ENCODE results near the gene ATP10D.

ATP10D gene

DNA sequence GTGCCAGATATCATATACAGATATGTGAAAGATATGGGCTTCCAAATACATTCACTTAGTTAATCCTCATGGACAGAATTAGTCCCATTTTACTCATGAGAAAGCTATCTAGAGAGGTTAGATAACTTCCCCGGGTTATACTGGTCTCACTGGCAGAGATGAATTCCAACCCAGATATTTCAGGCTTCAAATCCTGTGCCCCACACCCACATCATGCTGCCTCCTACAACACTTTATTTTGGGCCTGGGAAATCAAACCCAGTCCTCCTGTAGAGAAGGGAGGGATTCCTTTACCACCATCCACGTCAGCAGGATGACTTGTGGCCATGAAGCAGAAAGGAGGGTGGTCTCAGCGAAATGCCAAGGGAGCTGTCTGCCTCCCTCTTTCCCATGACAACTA, 113.8 kb downstream of the ATP10D start:
- no peak for DNase-seq

GRCh38 chr4:47606482-47606881, 121.4 kb downstream of the ATP10D start:
- DNase-seq = no peak

DNA sequence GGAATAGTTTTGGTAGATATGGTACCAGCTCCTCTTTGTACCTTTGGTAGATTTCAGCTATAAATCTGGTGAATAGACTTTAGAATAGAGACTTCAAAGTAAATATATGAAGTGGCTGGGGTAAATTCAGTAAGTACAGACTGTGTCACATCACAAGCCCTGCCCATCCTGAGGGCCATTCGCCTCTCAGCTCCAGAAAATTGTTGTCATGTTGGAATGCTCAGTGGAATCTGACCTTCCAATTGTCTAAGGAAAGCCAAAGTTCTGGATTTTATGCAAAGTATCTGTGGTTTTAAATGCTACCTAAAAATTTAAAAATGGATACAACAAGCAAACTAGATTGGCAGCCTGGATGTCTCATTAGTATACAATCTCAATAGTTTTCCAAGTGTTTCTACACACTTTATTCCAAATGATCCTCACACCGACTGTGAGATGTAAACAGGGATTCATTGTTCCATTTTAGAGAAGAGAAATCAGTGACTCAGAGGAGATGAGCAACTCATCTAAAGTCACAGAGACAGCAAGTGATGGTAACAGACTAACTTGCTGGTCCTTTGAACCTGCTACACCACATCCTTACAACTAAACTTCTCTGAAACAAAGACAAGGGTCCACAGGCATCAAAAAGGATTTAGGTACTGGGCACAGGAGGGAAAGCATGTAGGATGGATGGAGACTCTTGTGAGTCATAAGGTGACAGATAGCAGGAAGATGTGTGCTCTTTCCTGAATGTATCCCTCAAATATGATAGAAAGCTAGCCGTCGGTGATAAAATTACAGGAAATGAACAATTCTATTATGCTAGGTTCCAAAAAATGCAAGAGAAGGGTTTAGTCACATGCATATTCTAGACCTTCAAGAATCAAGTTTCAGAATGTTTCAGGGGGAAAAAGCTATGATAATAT, 127.3 kb downstream of the ATP10D start:
- DNase-seq = no peak

DNA sequence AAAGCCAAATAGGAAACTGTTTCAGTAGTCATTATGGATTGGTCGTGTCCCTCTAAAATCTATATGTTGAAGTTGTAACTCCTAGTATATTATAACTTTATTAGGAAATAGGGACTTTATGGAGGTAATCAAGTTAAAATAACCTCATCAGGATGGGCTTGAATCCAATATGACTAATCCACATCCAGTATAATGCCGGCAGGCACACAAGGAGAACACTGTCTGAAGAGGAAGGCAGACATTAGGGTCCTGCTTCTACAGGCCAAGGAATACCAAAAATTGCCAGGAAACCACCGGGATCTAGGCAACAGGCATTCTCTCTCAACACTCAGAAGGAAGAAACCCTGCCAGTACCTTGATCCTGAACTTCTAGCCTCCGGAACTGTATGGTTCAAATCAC, 130.3 kb downstream of the ATP10D start:
- DNase-seq = no peak

DNA sequence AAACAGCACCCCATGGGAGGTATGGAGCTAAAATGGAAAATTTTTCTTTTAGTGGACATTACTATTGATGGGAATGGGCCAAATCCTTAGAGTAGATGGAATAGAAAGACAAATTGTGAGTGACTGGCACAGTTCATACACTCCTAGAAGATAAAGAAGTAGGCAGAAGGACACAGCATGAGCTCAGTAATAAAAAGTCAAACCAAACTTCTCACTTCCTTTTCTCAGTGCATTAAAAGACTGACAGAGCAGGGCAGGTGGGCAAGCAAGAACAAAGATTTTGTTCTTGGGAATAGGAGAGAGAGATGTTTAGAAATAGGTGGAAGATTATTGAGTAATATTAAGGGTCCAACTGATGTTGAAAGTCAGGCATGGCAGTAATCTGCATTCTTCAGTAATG, 132.5 kb downstream of the ATP10D start:
- DNase-seq = no peak

- DNase-seq = no peak
These were observed 134.6 kb downstream of the ATP10D start for GRCh38 chr4:47619691-47620090.

- no peak for DNase-seq
These were observed 136.1 kb downstream of the ATP10D start for GRCh38 chr4:47621181-47621580.

DNA sequence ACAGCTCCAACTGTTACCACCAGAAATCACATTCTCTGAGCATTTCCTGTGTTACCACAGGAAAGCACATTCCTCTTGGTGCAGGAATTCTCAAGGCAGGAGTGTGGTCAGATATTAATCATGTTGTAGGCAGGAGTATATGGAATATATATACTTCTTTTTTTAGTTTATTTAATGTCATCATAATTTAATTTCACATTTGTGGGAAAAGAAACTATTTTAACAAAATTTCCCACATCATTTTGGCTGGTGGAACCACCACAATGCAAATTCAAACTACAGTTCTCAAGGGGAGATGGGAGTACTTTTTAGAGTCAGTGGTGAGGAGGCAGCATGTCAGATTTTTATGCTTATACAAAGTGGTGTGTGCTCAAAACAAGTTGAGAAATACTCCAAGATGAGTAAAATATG, 139.0 kb downstream of the ATP10D start:
- DNase-seq = no peak

DNA sequence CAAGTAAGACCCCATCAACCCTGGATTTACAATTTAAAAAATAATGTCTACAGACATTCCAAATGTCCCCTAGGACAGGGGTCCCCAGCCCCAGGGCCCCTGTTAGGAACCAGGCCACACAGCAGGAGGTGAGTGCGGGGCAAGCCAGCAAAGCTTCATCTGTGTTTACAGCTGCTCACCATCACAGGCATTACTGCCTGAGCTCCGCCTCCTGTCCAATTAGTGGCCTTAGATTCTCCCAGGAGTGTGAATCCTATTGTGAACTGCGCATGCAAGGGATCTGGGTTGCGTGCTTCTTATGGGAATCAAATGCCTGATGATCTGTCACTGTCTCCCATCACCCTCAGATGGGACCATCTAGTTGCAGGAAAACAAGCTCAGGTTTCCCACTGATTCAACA, 146.1 kb downstream of the ATP10D start:
- no peak for DNase-seq

DNA sequence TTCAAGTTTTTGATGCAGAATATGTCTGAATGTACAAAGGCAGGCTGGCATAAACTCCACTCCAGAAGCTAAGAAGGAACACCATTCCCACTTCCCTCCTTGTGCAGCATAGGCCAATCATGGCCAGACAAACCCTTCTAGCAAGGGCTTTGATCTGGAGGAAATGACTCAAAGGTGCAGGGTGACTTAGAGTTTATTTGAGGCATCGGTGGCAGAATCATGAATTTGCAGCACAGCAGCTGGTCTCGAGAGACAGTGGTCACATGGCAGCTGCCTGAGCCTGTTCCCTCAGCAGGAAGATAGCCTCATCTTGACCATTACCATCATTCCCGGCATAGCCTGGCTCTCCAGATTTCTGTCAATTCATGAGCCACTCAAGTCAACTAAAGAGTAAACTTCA, 154.5 kb downstream of the ATP10D start:
- DNase-seq = no peak

- no peak for DNase-seq
These were observed 155.8 kb downstream of the ATP10D start for GRCh38 chr4:47640911-47641310.

DNA sequence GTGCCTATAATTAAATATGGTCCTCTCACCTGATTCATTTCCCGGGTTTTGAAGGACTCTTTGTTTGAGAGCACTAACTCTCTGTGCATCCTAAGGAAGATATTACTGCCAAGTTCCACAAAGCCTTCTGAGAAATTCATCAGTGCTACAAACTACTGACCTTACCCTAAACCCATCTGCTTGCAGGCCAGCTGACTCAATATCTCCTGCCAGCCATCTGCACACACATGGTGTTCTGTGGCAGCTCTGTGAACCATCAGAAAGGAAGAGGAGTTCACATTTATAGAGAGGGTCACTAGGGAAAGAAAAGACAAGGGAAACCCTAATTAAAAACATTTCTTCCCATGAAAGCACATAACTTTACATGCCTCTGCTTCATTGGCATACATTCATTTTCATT, 156.7 kb downstream of the ATP10D start:
- DNase-seq = no peak

GRCh38 chr4:47642191-47642830, 157.2 kb downstream of the ATP10D start:
- no peak for DNase-seq
